B cell (primary cell): Measurements from ENCODE around the gene GLCE.

ENCODE experiments used
- EZH2 ChIP-seq: IDR thresholded peaks from 2 replicates; pipeline ENCODE4 v1.6.1; 2012; ENCODE audit warnings: borderline replicate concordance, low read depth, mild to moderate bottlenecking, moderate library complexity, low read length; ENCODE audit not compliant: insufficient read depth, poor library complexity, severe bottlenecking
- TF ChIP-seq, protein P1 (sequence below): fragments of 200-600 bp; IDR thresholded peaks from one replicate; pipeline ENCODE4 v1.8.0; 2022; ENCODE audit warnings: antibody characterized with exemption, mild to moderate bottlenecking

DNA sequence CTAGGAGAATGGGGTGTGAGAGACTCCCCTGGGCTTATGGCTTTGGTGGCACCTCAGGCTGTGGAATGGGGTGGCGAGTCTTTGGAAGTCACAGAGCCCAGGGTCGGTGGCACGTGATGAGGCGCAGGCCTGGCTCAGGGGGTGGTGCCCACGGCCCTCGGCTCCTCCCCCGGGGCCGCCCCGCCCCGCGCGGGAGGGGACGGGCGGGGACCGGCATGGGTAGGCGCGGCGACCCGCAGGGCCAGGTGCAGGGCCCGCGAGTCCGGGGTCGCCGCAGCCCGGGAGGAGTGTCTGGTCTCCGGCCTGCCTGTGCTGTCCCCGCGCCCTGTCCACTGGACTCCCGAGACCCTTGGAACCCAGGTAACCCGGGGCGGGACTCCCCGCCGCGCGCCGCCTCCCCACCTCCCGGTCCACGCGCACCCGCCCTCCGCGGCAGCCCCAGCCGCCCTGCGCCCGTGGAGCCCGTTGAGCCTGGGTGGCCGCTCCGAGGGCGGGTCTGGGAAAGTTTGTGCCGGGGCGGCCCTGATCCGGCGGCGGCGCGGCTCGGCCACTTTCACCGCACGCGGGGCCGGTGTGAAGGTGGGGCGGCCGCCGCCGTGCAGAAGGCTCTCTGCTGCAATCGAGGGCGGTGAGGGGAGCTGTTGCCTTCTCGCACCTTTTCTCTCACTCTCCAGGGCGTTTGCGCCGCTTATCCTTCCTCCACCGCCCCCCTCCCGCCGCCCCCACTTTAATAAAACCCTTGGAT is 138.4 kb downstream of the GLCE start, which contains the start of gene PAQR5:
- TF ChIP-seq, protein P1, sequence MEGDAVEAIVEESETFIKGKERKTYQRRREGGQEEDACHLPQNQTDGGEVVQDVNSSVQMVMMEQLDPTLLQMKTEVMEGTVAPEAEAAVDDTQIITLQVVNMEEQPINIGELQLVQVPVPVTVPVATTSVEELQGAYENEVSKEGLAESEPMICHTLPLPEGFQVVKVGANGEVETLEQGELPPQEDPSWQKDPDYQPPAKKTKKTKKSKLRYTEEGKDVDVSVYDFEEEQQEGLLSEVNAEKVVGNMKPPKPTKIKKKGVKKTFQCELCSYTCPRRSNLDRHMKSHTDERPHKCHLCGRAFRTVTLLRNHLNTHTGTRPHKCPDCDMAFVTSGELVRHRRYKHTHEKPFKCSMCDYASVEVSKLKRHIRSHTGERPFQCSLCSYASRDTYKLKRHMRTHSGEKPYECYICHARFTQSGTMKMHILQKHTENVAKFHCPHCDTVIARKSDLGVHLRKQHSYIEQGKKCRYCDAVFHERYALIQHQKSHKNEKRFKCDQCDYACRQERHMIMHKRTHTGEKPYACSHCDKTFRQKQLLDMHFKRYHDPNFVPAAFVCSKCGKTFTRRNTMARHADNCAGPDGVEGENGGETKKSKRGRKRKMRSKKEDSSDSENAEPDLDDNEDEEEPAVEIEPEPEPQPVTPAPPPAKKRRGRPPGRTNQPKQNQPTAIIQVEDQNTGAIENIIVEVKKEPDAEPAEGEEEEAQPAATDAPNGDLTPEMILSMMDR: no peak
- no peak for TF ChIP-seq EZH2
